CD4-positive, alpha-beta T cell (primary cell): Measurements from ENCODE around the gene AUTS2. TPM values are rescaled to one million over a fixed set of nuclear protein-coding genes. Genes with fewer than 3 reads are reported as not detected.

Experiments
- ATAC-seq: fragments of 200-7000 bp; cut with Tn5 transposase; one replicate; pipeline ENCODE4 v1.10.0; 2022; ENCODE audit warnings: mild to moderate bottlenecking; ENCODE audit not compliant: poor library complexity
- CTCF ChIA-PET: fragments of 350-600 bp; sonication (Branson Sonifier 250); formaldehyde crosslinking; loops from one replicate; lab custom pipeline; 2021; ENCODE audit warnings: antibody characterized with exemption, inconsistent platforms; lab: Charles Lee
- POLR2A ChIA-PET: fragments of 350-600 bp; sonication (Branson Sonifier 250); formaldehyde crosslinking; loops from one replicate; lab custom pipeline; 2021; ENCODE audit warnings: antibody characterized with exemption, inconsistent platforms; lab: Charles Lee
- DNase-seq, 14 experiments: peaks; one replicate each; pipeline ENCODE4 v3.0.0-alpha.2; 2013 to 2020; ENCODE audit warnings: mixed read lengths in 2 of 14
- H3K27ac ChIP-seq, 2 donors: one replicate each; pipeline versions ENCODE4 v1.5.1 to v1.7.0; 2013; ENCODE audit warnings: low read length in 2 of 2, low read depth in 1 of 2, mild to moderate bottlenecking in 1 of 2
- H3K27me3 ChIP-seq, 2 experiments: 1 replicate in 1 of 2; 2 replicates in 1 of 2; pipeline versions ENCODE4 v1.6.1 to v1.7.0; 2013; ENCODE audit warnings: low read length in 2 of 2, control low read depth in 1 of 2, mild to moderate bottlenecking in 1 of 2, moderate library complexity in 1 of 2; ENCODE audit not compliant: insufficient read depth in 2 of 2, control insufficient read depth in 1 of 2
- H3K36me3 ChIP-seq: one replicate; pipeline ENCODE4 v1.6.1; 2013; ENCODE audit warnings: low read length, control low read depth; ENCODE audit not compliant: insufficient read depth
- H3K4me1 ChIP-seq: one replicate; pipeline ENCODE4 v1.6.1; 2013; ENCODE audit warnings: low read length, control low read depth; ENCODE audit not compliant: insufficient read depth
- H3K4me3 ChIP-seq: one replicate; pipeline ENCODE4 v1.5.1; 2013; ENCODE audit warnings: mild to moderate bottlenecking, low read length, moderate library complexity
- H3K9me3 ChIP-seq, 2 experiments: 1 replicate in 1 of 2; 2 replicates in 1 of 2; pipeline versions ENCODE4 v1.6.1 to v1.7.0; 2013; ENCODE audit warnings: low read length in 2 of 2, mild to moderate bottlenecking in 2 of 2, control low read depth in 1 of 2, moderate library complexity in 1 of 2; ENCODE audit not compliant: control insufficient read depth in 1 of 2, insufficient read depth in 1 of 2
- H3K27ac Mint-ChIP-seq: one replicate; pipeline ENCODE4 v1.8.0; 2020; ENCODE audit warnings: mixed read lengths
- H3K27me3 Mint-ChIP-seq: one replicate; pipeline ENCODE4 v1.8.0; 2021; ENCODE audit warnings: mixed read lengths
- H3K36me3 Mint-ChIP-seq: one replicate; pipeline ENCODE4 v1.8.0; 2021; ENCODE audit warnings: low read depth, mixed read lengths
- H3K4me1 Mint-ChIP-seq: one replicate; pipeline ENCODE4 v1.8.0; 2021; ENCODE audit warnings: low read depth, mixed read lengths
- H3K4me3 Mint-ChIP-seq: one replicate; pipeline ENCODE4 v1.8.0; 2020; ENCODE audit warnings: mild to moderate bottlenecking, mixed read lengths
- H3K9me3 Mint-ChIP-seq: one replicate; pipeline ENCODE4 v1.8.0; 2020; ENCODE audit warnings: mixed read lengths
- CTCF ChIP-seq: fragments of 200-600 bp; IDR thresholded peaks from one replicate; pipeline ENCODE4 v1.8.0; 2022; ENCODE audit warnings: antibody characterized with exemption, mild to moderate bottlenecking
- intact Hi-C, 2 experiments: fragments of 100-400 bp; cut with DNase I in 1 of 2; cut with micrococcal nuclease in 1 of 2; formaldehyde crosslinking; loops; one replicate each; pipeline versions ENCODE4 v1.15.1 to v1.9.0; 2023 to 2025; cut with DNase I, micrococcal nuclease
- total RNA-seq, 174 experiments: library from RNA in 2 of 174; stranded (reverse) in 2 of 174; gene quantifications; one replicate each; pipeline ENCODE4 v1.2.3 and lab custom pipeline; 2021 to 2026

Gene AUTS2
- total RNA-seq, 2 experiments from 2014 or later: 43.6 to 47.6 TPM

- Mint-ChIP-seq H3K27ac (no peak overlapping the region), H3K27me3 (no peaks in the 10 kb centered on the region), H3K9me3 (no peaks in the 10 kb centered on the region), H3K36me3 (no peaks in the 10 kb centered on the region), H3K4me3 (no peak overlapping the region), H3K4me1 (peaks cover 6% of the 10 kb centered on the region)
- TF ChIP-seq CTCF: no peak
- no peak overlapping the region for H3K4me3 ChIP-seq
- DNase-seq: no peak
- H3K27me3 ChIP-seq: no peaks in the 10 kb centered on the region
- ATAC-seq: no peak
- POLR2A ChIA-PET: no interaction called here
- peaks cover 8% of the 10 kb centered on the region for H3K4me1 ChIP-seq
- CTCF ChIA-PET: no interaction called here
- H3K9me3 ChIP-seq: peaks cover 0 to under 1% of the 10 kb centered on the region in 2 experiments
- H3K36me3 ChIP-seq: no peaks in the 10 kb centered on the region
- no peak overlapping the region for H3K27ac ChIP-seq
- intact Hi-C loops: no loop called here
Measured at GRCh38 chr7:70178211-70178610, 579.9 kb downstream of the AUTS2 start.

- POLR2A ChIA-PET: no interaction called here
- CTCF ChIA-PET: no interaction called here
- intact Hi-C loops: no loop called here
- no peak overlapping the region for H3K4me3 Mint-ChIP-seq
- H3K36me3 Mint-ChIP-seq: no peaks in the 10 kb centered on the region
- H3K4me1 Mint-ChIP-seq: peaks cover 6% of the 10 kb centered on the region
- no peak for ATAC-seq
- no peak for TF ChIP-seq CTCF
- H3K27ac Mint-ChIP-seq: no peak overlapping the region
- H3K9me3 Mint-ChIP-seq: no peaks in the 10 kb centered on the region
- no peaks in the 10 kb centered on the region for H3K27me3 ChIP-seq
- peak in 2 of 14 experiments; percentile 14 to 26 for DNase-seq
- no peaks in the 10 kb centered on the region for H3K9me3 ChIP-seq
- no peaks in the 10 kb centered on the region for H3K27me3 Mint-ChIP-seq
- no peak overlapping the region for H3K4me3 ChIP-seq
- peaks cover 8% of the 10 kb centered on the region for H3K4me1 ChIP-seq
- no peaks in the 10 kb centered on the region for H3K36me3 ChIP-seq
- no peak overlapping the region for H3K27ac ChIP-seq
Measured at GRCh38 chr7:70178787-70179186, 580.5 kb downstream of the AUTS2 start.

GRCh38 chr7:70182521-70182920 lies 584.2 kb downstream of the AUTS2 start:
- Mint-ChIP-seq H3K27ac (no peak overlapping the region), H3K4me3 (no peak overlapping the region), H3K36me3 (no peaks in the 10 kb centered on the region), H3K9me3 (no peaks in the 10 kb centered on the region), H3K27me3 (no peaks in the 10 kb centered on the region), H3K4me1 (peaks cover 5% of the 10 kb centered on the region)
- ATAC-seq (no peak), DNase-seq (no peak)
- H3K27me3 ChIP-seq: no peaks in the 10 kb centered on the region
- intact Hi-C loops: no loop called here
- no peaks in the 10 kb centered on the region for H3K36me3 ChIP-seq
- POLR2A ChIA-PET: no interaction called here
- CTCF ChIA-PET: no interaction called here
- no peak overlapping the region for H3K27ac ChIP-seq
- no peak overlapping the region for H3K4me3 ChIP-seq
- H3K4me1 ChIP-seq: peaks cover 3% of the 10 kb centered on the region
- TF ChIP-seq CTCF: no peak
- no peaks in the 10 kb centered on the region for H3K9me3 ChIP-seq
